Prostate gland (tissue), 2 donors: ENCODE results near the gene PIAS1.

Experiments
- POLR2A ChIP-seq: fragments of 450-650 bp; IDR thresholded peaks from one replicate; pipeline ENCODE4 v1.6.1; 2016; ENCODE audit warnings: antibody characterized with exemption, mild to moderate bottlenecking
- POLR2AphosphoS5 ChIP-seq: sonication (generic); formaldehyde crosslinking; IDR thresholded peaks from one replicate; pipeline ENCODE4 v1.6.1; 2017; ENCODE audit warnings: antibody characterized with exemption
- TF ChIP-seq, protein P1 (sequence below), 4 experiments: fragments of 200-600 bp in 2 of 4; fragments of 450-650 bp in 2 of 4; sonication (generic) in 2 of 4; IDR thresholded peaks; 1 replicate in 3 of 4; 2 replicates in 1 of 4; pipeline ENCODE4 v1.5.1; 2016 to 2019; ENCODE audit warnings: antibody characterized with exemption in 4 of 4, mild to moderate bottlenecking in 2 of 4, moderate library complexity in 2 of 4

DNA sequence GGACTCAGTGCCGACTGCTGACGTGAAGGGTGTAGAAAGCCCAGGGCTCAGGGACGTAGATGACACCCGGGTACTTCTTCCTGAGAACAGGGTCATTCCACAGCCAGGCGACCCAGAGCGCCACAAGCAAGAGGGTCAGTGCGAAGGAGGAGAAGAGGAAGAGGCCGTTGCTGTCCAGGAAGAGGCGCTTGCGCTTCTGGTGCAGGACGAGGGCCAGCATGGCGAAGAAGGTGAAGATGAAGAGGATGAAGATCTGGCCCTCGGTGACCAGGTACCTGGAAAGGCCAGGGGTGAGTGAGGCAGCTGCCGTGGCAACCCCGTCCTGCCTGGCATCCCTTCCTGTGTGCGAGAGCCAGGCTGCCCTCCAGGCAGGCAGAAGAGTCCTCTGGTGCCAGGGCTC, 154.0 kb downstream of the PIAS1 start:
- TF ChIP-seq, protein P1, sequence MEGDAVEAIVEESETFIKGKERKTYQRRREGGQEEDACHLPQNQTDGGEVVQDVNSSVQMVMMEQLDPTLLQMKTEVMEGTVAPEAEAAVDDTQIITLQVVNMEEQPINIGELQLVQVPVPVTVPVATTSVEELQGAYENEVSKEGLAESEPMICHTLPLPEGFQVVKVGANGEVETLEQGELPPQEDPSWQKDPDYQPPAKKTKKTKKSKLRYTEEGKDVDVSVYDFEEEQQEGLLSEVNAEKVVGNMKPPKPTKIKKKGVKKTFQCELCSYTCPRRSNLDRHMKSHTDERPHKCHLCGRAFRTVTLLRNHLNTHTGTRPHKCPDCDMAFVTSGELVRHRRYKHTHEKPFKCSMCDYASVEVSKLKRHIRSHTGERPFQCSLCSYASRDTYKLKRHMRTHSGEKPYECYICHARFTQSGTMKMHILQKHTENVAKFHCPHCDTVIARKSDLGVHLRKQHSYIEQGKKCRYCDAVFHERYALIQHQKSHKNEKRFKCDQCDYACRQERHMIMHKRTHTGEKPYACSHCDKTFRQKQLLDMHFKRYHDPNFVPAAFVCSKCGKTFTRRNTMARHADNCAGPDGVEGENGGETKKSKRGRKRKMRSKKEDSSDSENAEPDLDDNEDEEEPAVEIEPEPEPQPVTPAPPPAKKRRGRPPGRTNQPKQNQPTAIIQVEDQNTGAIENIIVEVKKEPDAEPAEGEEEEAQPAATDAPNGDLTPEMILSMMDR (IDR thresholded peaks at IDR 0.05) = no peak
- TF ChIP-seq POLR2A (no peak), POLR2AphosphoS5 (no peak)
